CD4-positive, alpha-beta T cell treated with Interleukin-1 beta for 1 hour (primary cell): ENCODE data around the gene TSR3.

Source experiments
- DNase-seq, 2 donors: peaks; one replicate each; pipeline ENCODE4 v3.0.0-alpha.2; 2020 to 2022

Gene TSR3

DNA sequence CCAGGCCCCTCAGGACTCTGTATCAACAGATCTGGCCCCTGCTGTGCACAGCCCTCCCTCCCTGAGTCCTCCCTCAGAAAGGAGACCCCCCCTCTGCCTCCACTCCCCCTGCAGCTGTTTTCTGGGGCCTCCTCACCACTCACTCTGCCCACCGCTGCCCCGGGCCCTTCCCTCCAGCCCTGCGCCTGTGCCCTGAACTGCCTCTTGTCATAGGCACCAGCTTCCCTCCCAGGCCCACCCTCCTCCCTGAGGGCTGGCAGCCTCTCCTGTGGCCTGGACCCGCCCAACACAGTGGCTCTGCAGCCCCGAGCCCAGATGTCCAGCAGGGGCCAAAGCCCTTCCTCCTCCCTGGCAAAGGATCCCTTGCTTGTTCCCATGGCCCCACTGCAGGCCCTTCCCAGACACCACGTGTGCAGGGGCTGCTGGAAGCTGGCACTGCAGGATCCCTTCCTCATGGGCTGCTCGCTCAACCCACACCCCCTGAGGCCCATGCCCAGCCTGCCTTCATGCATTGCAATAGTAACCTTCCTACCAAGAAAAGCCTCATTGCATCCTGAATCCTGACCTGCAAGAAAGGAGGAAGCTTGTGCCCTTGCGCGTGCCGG lies 25.8 kb upstream of the TSR3 start:
- no peak for DNase-seq

GRCh38 chr16:1375741-1376410 lies 24.2 kb upstream of the TSR3 start:
- DNase-seq = no peak

GRCh38 chr16:1375298-1375640 lies 23.6 kb upstream of the TSR3 start:
- no peak for DNase-seq

GRCh38 chr16:1374418-1375297 lies 23.0 kb upstream of the TSR3 start:
- DNase-seq = no peak

DNA sequence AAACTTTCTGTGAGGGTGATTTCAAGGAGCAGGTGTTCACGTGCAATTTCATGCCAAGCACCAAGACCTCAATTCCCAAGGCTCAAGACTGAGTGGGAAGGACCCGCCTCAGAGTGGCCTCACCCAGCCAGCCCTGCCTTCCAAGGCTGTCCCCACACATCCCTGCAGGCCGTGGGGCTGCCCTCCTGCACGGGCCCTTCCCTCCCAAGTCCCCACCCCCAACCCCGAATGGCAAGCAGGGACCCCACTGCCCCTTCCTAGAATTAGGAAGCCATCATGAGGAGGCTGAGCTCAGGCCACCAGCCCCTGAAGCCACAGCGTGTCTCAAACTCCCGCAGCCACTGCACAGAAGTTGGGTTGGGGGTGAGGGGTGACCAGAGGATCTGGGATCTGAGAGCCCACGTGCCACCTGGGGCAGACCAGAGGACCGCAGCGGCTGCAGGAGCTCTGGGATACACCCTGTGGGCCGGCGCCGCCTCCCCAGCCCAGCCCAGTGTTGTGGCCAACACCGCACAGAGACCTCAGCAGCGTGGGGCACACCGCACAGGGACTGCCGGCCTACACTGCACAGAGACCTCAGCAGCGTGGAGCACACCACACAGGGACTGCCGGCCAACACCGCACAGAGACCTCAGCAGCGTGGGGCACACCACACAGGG lies 20.7 kb upstream of the TSR3 start:
- no peak for DNase-seq

DNA sequence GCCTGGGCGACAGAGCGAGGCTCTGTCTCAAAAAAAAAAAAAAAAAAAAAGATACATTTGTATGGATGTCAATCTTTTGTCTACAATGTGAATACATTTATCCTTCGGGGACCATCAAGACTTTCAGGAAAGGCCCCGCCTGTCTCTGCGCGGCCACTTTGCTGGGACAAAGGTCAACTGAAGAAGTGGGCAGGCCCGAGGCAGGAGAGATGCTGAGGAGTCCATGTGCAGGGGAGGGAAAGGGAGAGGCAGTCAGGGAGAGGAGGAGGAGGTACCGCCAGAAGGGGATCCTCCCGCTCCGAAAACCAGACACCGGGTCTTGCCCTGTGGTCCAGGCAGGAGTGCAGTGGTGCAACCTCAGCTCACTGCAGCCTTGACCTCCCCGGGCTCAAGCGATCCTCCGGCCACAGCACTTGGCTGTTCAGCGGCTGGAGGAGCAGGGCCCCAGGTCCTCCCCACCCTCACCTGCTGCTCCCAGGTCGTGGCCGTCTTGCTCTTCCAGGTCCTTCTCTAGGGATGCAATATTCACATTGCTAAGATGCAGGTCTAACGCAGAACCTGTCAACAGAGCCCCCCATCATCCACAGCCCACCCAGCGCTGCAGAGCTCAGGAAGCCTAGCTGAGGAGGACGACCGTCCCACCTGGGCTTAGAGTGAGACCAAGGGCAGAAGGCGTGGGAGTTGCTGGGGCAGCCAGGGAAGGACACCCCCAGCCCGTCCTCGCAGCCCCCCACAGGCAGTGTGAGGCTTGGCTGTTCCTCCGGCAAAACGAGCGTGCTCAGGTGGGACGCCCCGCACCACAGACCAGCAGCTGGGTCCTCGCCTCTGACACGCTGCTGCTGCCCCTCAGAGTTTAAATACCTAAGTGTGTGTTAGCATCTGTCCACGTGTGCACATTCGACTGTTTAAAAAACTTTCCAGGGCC lies 19.6 kb upstream of the TSR3 start:
- no peak for DNase-seq

DNA sequence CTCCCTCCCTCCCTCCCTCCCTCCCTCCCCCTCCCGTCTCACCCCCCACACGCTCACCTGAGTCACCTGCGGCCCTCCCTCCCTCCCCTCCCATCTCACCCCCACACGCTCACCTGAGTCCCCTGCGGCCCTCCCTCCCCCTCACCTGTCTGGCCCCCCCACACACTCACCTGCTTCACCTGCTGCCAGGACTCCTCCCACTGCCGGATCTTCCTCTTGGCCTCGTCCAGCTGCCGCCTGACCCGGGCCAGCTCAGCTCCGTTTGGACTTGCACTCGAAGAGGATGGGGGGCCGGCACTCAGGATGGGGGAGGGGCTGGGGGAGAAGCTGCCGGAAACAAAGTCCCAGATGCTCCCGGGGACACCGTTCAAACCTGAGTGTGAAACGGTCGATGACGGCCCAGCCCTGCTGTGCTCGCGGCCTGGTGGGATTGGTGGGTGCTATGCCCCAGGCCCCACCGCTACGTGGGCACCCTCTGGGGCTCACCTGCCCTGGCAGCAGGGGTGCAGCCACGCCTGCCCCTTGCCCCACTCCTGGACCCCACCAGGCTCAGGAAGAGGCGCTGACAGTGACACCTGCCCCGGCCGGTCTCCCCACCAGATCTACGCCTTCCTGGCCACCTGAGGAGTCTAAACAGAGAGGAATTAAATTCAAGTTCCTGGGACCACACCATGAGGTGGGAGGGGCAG lies 16.0 kb upstream of the TSR3 start:
- no peak for DNase-seq

DNA sequence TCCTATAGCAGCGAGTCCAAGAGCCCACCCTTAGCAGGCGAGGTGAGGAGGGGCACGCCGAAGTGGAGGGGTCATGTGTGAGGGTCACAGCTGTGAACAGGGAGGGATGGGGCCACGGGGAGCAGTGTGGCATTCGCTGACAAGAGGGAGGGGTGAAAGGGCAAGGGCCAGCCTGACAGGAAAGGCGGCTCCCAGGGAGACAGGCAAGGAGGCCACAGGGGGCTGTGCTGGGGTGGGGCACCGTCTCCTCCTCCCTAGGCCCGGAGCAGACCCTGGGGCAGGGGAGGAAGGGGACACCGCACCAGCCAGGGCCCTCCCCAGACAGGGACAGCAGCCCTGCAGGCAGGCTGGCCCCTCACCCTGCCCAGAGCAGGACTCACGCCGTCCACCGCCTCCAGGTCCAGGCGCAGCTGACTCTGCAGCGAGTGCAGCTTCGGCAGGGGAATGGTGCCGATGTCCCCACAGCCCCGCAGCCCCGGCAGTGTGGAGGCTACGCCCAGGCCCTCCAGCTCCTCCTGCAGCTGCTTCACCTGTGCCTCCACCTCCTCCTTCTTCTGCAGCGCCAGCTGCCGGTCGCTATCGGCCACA lies 15.1 kb upstream of the TSR3 start:
- DNase-seq = no peak

DNA sequence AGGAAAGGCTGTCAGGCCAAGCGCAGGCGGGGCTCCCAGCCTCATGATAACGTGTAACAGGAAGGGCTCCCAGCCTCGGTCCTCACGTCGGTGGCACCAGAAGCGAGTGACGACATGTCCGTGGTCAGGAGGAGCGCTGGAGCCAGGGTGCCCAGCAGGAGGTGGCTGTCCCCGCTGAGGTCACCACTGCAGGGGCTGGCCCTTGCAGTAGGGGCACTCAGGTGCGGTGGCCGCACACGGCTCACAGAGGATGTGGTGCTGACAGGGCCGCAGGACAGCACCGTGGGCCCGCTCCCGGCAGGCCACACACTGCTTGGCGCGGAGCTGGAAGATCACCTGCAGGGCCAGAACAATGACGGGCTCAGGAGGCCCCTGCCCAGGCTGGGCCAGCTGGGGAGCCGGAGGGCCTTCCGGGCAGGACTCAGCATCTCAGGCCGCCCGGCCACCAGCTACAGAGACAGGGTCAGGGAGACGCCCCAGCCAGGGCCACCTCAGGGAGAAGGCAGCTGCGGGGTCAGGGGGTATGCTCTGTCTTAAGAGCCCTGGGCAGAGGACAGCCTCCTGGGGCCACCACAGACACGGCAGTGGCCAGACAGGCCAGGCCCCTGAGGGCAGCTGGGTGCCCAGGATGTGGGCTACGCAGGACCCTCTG lies 14.5 kb upstream of the TSR3 start:
- DNase-seq = no peak

GRCh38 chr16:1364510-1364909 lies 12.8 kb upstream of the TSR3 start:
- DNase-seq = no peak

DNA sequence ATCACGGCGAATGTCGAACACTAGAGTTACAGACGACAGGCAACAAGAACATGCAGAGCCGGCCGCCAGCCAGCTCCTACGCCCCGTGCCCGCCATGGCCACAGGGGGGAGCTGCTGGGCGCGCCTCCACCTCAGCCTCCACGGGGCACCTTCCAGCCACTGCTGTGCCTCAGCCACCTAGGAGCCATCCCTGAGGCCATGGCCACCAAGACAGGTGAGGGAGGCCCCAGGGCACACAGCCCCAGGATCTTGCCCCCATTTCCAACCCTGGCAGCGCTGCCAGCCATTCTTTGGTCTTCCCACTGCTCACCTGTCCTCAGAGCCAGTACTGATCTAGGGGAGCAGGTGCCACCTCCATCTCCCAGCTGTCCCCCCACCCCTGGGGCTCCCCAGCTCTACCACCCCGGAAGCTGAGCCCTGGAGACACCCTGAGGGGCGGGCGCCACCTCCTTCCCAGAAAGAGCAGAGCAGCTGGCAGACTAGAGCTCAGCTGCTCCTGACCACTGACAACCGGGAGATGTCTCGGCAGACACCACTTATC lies 11.9 kb upstream of the TSR3 start:
- DNase-seq = peak; percentile 70 to 73

- no peak for DNase-seq
Observed at GRCh38 chr16:1362807-1363206, 11.1 kb upstream of the TSR3 start.

DNA sequence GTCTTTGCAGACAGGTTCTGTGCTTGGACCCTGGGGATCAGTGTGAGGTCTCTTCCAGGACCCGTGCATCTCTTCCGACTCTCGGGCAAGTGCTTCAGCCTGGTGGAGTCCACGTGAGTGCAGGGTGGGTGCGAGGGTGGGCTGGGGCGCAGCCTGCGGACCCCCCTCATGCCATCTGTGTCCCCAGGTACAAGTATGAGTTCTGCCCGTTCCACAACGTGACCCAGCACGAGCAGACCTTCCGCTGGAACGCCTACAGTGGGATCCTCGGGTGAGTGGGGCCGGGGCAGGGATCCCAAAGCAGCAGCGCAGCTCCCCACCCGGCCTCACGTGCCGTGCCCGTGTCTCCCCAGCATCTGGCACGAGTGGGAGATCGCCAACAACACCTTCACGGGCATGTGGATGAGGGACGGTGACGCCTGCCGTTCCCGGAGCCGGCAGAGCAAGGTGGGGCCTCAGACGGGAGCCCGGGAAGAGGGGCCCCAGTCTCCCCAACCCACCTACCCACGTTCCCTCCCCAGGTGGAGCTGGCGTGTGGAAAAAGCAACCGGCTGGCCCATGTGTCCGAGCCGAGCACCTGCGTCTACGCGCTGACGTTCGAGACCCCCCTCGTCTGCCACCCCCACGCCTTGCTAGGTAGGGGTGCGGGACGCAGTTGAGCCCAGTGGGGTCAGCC lies 10.1 kb upstream of the TSR3 start:
- no peak for DNase-seq

- DNase-seq = no peak
Observed at GRCh38 chr16:1357906-1358566, 6.4 kb upstream of the TSR3 start.

GRCh38 chr16:1356061-1356900 lies 4.6 kb upstream of the TSR3 start:
- no peak for DNase-seq

DNA sequence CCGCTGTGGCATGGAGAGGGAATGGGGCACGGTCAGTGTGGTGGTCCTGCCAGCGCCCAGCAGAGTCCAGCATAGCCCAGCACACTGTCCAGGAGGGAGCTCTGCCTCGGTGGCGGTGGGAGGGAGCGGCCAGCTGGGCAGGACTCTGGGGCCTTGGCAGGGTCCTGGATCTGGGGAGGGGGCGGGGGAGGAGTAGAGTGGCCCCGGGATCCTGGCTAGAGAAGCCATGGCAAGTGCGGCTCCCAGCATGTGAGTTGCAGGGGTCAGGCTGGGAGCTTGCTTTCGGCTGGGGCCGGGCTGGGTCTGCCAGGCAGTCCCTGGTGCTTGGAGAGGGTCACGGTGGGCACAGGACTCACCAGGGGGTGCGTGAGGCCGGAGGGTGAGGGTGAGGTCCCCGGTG lies 3.9 kb upstream of the TSR3 start:
- DNase-seq = no peak

- DNase-seq = no peak
Observed at GRCh38 chr16:1354815-1355540, 3.3 kb upstream of the TSR3 start.

DNA sequence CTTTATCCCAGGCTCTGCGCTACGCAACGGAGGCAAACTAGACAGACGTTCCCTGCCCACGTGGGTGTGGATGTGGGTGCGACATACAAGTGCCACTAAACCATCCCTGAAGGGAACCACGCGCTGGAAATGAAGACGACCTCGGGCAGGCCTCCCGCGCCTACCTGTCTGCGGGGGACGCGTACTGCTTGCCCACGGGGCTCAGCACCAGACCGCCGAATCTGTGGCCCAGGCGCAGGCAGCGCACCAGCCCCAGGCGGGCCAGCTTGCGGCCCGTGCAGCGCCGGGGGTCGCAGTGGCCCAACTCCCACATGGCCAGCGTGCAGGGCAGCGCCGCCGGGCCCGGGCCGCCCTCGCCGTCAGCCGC lies 480 bp downstream of the TSR3 start:
- DNase-seq = no peak
